AG04450 (cell line): ENCODE measurements around the gene LIN37. TPM values are rescaled to one million over a fixed set of nuclear protein-coding genes. Genes with fewer than 3 reads are reported as not detected.

Experiments used
- CTCF ChIA-PET: fragments of 300-600, 350-600 bp; formaldehyde crosslinking; extraction: SDS; loops from one replicate; lab custom pipeline; 2022; ENCODE audit warnings: antibody characterized with exemption, inconsistent platforms; lab: Charles Lee
- POLR2A ChIA-PET: fragments of 350-600 bp; formaldehyde crosslinking; extraction: SDS; loops from one replicate; lab custom pipeline; 2021; ENCODE audit warnings: antibody characterized with exemption, inconsistent platforms; lab: Yijun Ruan, JAX
- DNase-seq: peaks from one replicate; pipeline ENCODE4 v3.0.0-alpha.2; 2011; ENCODE audit warnings: low read depth, low spot score
- H3K27ac ChIP-seq: one replicate; pipeline ENCODE4 v1.5.1; 2012; ENCODE audit warnings: low read depth, low read length, control low read depth
- H3K27me3 ChIP-seq: one replicate; pipeline ENCODE4 v1.6.0; 2012; ENCODE audit warnings: low read length; ENCODE audit not compliant: control insufficient read depth, insufficient read depth
- H3K4me3 ChIP-seq: 2 replicates; pipeline ENCODE4 v1.5.1; 2011; ENCODE audit warnings: mild to moderate bottlenecking, low read depth, low read length, control low read depth
- H3K9me3 ChIP-seq: 2 replicates; pipeline ENCODE4 v1.5.1; 2012; ENCODE audit warnings: low read length; ENCODE audit not compliant: control insufficient read depth, insufficient read depth
- polyA plus RNA-seq: library from polyadenylated mRNA; depleted of rRNA; stranded (reverse); fragments of >200 nt; gene quantifications from 2 replicates; pipeline ENCODE4 v1.2.3, GENCODE V29; 2011
- TF ChIP-seq, protein P1 (sequence below): IDR thresholded peaks from 2 replicates; pipeline ENCODE4 v1.5.1; 2011; ENCODE audit warnings: low read depth, low read length, control low read depth, inconsistent platforms

Gene LIN37
- polyA plus RNA-seq, 1 experiment: 5.5 TPM

DNA sequence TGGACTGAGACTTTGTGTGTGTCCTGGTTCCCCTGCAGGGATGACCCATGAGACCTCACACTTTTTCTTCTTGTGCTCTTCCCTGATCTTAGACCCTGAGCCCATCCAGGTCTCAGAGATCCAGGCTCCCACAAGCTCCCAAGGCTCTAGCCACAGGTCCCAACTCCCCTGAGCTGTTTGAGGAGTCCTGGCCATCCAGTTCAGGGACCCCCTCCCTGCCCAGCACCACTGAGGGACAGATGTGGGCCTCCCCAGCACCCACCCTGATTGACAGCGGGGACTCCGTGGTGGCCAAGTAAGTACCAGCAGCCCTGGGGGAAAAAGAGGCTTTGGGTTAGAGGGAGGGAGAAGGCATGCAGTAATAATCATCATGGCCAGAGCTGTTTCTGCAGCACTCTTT lies 11.3 kb downstream of the LIN37 start:
- no peak overlapping the region for H3K4me3 ChIP-seq
- H3K27ac ChIP-seq: no peak overlapping the region
- TF ChIP-seq, protein P1, sequence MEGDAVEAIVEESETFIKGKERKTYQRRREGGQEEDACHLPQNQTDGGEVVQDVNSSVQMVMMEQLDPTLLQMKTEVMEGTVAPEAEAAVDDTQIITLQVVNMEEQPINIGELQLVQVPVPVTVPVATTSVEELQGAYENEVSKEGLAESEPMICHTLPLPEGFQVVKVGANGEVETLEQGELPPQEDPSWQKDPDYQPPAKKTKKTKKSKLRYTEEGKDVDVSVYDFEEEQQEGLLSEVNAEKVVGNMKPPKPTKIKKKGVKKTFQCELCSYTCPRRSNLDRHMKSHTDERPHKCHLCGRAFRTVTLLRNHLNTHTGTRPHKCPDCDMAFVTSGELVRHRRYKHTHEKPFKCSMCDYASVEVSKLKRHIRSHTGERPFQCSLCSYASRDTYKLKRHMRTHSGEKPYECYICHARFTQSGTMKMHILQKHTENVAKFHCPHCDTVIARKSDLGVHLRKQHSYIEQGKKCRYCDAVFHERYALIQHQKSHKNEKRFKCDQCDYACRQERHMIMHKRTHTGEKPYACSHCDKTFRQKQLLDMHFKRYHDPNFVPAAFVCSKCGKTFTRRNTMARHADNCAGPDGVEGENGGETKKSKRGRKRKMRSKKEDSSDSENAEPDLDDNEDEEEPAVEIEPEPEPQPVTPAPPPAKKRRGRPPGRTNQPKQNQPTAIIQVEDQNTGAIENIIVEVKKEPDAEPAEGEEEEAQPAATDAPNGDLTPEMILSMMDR: no peak
- DNase-seq: no peak
- H3K27me3 ChIP-seq: no peaks in the 10 kb centered on the region
- no peaks in the 10 kb centered on the region for H3K9me3 ChIP-seq
- POLR2A ChIA-PET: no interaction called here
- CTCF ChIA-PET: no interaction called here

DNA sequence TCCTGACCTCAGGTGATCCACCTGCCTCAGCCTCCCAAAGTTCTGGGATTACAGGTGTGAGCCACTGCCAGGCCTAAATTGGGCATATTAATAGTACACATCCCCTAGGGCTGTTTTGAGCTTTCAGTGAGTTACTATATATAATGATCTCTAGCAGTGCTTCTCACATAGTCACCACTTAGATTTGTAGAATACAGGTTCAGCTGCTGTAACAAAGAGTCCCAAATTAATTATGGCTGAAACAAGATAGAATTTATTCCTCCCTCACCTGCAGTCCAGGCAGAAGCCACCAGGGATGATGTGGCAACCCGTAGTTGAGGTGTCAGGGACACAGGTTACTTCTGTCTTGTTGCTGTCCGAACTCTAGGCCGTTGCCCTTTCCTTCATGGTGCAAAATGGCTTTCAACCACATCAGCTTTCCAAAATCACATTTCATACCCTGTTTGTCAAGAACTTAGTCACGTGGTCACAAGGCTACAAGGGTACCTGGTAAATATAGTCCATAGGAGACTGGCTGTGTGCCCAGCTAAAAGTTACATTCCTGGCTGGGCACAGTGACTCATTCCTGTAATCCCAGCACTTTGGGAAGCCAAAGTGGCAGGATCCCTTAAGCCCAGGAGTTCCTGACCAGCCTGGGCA lies 12.5 kb downstream of the LIN37 start:
- H3K27ac ChIP-seq: no peak overlapping the region
- DNase-seq: no peak
- ChIA-PET POLR2A (no interaction called here), CTCF (no interaction called here)
- TF ChIP-seq, protein P1: no peak
- H3K4me3 ChIP-seq: no peak overlapping the region
- no peaks in the 10 kb centered on the region for H3K27me3 ChIP-seq
- no peaks in the 10 kb centered on the region for H3K9me3 ChIP-seq

DNA sequence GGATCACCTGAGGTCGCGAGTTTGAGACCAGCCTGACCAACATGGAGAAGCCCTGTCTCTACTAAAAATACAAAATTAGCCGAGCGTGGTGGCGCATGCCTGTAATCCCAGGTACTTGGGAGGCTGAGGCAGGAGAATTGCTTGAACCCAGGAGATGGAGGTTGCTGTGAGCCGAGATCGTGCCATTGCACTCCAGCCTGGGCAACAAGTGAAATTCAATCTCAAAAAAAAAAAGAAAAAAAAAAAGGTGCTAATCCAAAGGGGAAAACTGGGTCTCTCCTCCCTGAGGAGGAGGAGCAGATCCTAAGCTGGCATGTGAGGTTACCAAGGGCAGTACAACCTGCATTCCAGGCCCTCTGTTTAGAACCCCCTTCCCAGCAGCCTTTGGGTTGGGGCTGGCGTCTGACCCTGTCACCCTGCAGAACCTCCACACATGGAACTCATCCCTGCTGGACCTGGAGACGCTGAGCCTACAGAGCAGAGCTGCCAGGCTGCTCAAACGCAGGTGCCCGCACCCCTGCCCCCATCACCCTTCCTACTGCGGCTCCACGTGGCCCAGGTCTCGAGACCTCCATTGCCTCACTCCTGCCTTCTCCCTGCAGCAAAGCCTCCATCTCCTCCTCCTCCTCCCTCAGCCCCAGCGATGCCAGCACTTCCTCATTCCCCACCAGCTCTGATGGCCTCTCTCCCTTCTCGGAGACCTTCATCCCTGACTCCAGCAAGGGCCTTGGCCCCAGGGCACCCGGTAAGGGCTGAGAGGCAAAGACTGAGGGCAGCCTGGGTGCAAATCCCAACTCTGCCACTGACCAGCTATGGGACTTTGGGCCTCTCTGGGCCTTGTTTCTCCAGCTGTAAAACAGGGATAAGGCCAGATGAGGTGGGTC lies 16.3 kb downstream of the LIN37 start:
- TF ChIP-seq, protein P1: no peak
- ChIA-PET POLR2A (interaction anchor here (1.5 kb wide), 1 partner anchor 7 kb away, joined by 3 read pairs; no protein-coding TSS in a partner anchor), CTCF (interaction anchor here (0.6 kb wide), 1 partner anchor 70 kb away, joined by 3 read pairs; no protein-coding TSS in a partner anchor)
- H3K9me3 ChIP-seq: no peaks in the 10 kb centered on the region
- no peak for DNase-seq
- no peaks in the 10 kb centered on the region for H3K27me3 ChIP-seq
- H3K4me3 ChIP-seq: no peak overlapping the region
- no peak overlapping the region for H3K27ac ChIP-seq

GRCh38 chr19:35766571-35767104 lies 18.3 kb downstream of the LIN37 start:
- DNase-seq: no peak
- H3K27me3 ChIP-seq: no peaks in the 10 kb centered on the region
- ChIA-PET POLR2A (no interaction called here), CTCF (no interaction called here)
- H3K9me3 ChIP-seq: no peaks in the 10 kb centered on the region
- TF ChIP-seq, protein P1: no peak
- no peak overlapping the region for H3K4me3 ChIP-seq
- H3K27ac ChIP-seq: no peak overlapping the region
